ENCODE results near the gene P2RX6.
"Not testable (repeated sequence)": the region's sequence is repeated elsewhere in the genome, so short reads cannot be mapped to it uniquely, and the experiment has no call there.

The P2RX6 gene

DNA sequence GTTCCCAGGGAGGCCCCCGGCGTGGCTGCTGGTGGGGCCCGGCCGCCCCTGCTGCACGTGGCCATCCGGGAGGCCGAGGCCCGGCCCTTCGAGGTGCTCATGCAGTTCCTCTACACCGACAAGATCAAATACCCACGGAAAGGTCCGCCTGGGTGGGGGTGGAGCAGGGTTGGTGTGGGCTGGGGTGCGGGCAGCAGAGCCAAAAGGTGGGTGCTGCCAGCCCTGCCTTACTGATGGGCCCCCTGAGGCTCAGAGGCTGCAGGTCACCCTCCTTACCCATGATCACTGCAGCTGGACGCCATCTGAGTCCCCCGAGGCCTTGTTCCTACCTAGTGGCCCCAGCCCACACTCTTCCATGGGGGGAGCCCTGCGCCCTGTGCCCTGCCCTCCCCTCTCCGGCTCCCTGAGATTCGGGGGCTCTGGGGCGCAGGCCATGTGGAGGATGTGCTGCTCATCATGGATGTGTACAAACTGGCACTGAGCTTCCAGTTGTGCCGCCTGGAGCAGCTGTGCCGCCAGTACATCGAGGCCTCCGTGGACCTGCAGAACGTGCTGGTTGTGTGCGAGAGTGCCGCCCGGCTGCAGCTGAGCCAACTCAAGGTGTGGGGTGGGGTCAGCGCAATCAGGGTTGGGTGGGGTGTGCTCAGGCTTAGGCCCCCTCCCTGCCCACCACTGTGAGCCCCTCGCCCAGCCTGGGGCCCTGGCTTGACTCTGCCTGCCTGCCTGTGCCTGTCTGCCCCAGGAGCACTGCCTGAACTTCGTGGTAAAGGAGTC lies 20.6 kb upstream of the P2RX6 start:
- DNase-seq (ENCODE audit: low read depth): no peak

DNA sequence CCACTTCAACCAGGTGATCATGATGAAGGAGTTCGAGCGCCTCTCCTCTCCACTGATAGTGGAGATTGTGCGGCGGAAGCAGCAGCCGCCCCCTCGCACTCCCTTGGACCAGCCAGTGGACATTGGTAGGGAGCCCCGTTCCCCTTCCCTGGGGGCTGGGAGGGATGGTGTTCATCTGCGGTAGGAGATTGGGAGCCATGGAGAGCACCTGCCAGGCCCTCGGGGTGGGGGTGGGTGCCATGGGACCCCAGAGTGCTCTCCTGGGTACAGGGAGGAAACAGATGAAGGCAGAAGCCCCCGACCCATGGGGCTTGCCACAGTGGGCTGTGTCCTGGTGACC lies 20.1 kb upstream of the P2RX6 start:
- DNase-seq (ENCODE audit: low read depth): no peak

DNA sequence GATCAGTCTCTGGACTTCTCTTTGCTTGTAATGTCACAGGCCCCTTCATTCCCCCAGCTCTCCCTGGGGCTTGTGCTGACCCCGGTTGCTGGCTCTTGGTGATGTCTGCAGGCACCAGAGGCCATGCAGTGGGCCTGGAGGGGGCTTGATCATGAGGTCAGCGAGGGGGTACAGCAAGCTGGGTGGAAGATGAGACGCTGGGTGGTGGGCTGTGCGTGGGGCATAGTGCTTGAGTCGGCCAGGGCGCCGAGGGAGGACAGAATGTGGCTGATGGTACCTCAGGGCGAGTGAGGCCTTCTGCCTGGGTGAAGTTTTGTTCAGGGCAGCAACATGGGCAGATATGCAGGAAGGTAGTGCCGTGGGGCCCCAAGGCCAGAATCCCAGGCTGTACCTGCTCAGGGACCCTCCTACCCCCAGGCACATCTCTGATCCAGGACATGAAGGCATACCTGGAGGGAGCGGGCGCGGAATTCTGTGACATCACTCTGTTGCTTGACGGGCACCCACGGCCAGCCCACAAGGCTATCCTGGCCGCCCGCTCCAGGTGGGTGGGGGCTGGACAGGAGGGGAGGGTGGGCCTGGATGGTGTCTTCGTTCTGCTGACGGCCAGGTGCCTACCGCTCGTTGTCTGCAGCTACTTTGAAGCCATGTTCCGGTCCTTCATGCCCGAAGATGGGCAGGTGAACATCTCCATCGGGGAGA lies 19.5 kb upstream of the P2RX6 start:
- DNase-seq (ENCODE audit: low read depth): no peak

DNA sequence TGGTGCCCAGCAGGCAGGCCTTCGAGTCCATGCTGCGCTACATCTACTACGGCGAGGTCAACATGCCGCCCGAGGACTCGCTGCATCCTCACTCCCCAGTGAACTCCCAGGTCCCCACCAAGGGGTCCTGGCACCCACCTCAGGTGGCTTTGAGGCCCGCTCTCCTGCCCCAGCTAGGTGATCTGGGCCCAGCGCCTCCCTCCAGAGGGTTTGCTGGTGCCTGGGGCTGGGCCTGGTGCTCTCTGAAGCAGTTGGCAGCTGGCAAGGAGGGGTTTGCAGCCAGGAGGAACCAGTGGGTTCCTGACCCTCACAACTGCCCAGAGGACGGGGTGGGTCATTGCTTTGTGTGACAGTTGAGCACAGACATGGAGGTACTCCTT lies 18.9 kb upstream of the P2RX6 start:
- no peak for DNase-seq (ENCODE audit: low read depth)

DNA sequence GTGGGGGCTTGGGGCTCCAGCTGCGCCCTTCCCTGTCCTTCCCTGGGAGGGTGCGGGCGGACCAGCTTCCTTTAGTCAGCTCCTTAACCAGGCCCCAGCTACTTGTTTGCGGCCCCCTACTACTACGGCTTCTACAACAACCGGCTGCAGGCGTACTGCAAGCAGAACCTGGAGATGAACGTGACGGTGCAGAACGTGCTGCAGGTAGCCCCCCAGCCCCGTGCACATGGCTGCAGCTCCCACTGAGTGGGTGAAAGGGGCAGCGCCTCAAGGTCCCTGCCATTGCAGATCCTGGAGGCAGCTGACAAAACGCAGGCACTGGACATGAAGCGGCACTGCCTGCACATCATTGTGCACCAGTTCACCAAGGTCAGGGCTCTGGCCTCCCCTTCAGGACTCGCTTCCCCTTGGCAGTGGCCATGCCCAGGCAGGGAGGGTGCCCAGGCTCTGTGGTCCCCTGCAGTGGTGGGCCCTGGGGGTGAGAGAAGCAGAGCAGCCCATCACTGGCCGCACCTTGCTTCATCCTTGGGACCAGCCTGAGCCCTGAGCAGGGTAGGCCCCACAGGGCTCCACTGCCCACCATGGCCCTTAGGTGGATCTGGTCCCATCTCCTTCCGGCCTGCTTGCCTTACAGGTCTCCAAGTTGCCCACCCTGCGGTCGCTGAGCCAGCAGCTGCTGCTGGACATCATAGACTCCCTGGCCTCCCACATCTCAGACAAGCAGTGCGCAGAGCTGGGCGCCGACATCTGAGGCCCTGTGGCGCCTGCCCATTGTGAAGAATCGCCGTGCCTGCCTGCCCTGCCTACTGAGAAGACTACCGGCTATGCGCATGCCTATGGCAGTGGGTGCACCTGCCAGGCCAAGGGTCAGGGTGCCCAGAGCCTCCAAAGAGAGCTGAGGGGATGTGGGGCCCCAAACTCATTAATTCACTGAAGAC lies 18.1 kb upstream of the P2RX6 start:
- DNase-seq (ENCODE audit: low read depth): no peak

DNA sequence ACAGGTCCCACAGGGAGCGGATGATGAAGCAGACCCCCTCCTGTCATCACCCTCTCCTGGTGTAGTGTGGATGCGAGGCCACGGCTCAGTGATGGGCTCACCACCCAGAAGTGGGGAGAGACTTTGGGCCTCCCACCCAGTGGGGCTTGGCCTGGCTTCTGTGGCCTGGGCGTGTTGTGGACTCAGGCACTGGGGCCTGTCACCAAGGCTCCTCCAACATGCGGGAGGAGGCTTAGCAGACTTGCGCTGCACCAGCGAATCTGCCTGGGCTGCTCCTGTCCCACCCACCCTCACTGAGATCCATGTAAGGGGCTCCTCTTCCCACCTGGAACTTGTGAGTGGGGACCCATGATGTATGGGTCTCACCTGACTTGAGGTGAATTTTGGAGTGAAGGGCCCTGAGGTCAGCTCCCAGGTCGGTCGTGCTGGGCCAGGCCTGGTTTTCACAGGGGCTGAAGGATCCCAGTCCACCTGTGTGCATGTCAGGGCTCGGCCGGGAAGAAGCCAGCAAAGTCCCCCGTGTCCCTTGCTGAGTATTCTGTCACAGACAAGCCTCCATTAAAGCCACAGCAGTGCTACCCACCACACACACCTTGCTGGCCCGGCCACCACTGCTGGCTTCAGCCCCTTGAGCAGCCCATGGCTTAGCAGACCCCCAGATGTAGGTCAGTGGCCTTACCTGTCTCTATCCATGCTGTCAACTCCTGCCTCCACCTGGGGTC lies 17.3 kb upstream of the P2RX6 start:
- no peak for DNase-seq (ENCODE audit: low read depth)

DNA sequence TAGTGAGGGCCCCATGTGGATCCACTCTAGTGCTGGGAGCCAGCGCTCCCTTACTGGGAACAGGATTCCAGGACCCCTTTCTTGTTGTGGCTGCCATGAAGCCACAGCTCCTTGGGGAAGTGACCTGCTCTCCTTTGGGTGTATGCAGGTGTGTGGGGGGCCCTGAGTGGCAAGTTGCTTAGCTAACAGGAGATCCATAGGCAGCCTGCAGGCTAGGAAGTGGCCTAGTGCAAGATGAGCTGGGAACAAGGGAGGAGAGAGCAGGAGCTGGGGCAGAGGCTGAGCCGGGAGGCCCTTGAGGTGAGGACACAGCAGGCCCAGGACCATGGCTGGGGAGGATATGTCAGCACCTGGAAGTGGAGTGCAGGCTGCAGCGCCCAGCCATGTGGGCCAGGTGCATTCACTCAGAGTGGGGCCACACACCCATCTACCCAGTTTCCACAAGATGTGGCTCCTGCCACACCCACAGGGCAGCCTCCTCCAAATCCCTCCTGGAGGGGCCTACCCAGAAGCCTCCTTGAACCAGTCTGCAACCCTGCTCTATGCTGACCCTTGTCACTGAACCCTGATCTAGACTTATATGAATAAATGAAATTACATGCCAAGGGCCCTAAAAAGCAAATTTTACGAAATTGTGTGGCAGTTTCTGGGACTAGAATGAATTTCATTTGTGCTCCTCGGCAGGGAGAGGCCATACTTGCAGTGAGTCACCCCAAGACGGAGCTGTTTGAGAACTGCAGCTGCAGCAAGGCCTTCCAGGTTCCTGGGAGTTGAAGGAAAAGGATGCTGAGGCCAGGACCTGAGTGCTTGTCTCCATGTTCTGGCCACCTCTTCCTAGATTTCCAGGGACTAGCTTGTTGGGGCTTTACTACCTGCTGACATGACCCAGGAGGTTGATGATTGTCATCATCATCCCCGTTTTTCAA lies 16.3 kb upstream of the P2RX6 start:
- no peak for DNase-seq (ENCODE audit: low read depth)

DNA sequence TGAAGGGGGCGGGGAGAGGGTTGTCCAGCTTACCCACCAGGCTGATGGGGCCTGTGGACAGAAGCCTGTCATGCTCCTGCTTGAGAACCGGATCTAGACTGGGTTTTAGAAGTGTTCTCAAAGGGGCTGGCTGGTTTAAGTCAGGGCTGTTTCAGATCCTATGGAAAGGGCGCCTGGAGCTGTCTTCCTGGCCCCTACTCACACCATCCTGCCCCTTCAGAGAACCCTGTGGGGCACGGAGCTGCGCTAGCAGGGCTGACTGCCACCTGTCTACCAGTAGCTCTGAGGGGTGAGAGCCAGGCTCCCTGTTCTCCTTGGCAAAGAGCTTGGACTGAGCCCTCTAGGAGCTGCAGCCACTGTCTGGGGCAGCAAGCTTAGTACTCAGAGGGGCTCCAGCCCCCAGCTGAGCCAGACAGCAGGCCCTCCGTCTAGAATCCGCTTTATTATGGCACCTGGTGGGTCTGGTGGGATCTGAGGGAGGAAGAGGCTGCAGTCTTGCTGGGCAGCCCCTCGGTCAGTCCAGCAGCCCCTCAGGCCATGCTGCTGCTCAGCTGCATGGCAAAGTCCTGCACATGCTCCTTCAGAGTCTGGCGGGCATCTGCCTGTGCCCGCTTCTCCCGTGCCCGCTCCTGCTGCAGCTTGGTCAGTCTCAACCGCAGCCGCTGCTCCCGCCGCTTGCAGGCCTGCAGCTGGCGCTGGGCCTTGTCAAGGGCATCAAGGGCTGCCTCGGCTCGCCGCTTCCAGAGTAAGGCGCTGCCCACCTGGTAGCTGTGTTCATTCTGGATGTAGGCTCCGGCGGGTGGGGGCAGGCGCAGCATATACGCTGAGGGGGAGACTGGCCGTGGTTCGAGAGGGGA lies 15.4 kb upstream of the P2RX6 start:
- DNase-seq (ENCODE audit: low read depth): no peak

DNA sequence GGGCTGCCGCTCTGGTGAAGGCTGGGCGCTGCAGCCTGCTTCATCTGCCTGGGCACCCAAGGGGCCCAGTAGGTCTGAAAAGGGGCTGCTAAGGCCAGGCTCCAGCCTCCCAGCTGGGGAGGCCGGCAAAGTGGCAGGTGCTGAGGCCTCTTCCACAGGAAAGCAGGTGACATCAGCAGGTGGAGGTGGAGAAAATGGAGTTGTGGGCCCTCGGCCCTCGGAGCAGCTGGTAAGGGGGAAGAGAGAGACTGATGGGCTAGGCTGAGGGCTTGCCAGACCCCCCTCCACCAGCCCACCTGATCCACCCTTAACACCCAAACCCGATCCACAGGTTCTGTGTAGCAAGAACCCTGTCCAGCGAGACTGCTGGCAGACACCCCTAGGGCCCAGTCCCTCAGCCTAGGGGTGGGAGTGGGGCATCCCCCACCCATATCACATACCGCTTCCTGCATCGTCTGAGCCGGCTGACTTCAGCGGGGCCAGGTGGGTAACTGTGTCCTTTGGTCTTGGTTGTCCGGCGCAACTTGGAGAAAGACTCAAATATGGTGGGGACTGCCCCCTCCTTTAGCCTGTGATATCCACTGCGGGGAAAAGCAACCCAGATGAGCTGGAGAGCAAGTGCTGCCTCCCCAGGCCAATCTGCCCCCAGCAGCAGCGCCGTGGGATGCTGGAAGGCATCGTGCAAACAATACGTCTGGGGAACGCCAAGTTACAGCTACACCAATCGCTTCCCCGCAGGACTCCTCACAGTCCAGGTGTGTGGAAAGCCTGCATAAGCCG lies 14.6 kb upstream of the P2RX6 start:
- no peak for DNase-seq (ENCODE audit: low read depth)

DNA sequence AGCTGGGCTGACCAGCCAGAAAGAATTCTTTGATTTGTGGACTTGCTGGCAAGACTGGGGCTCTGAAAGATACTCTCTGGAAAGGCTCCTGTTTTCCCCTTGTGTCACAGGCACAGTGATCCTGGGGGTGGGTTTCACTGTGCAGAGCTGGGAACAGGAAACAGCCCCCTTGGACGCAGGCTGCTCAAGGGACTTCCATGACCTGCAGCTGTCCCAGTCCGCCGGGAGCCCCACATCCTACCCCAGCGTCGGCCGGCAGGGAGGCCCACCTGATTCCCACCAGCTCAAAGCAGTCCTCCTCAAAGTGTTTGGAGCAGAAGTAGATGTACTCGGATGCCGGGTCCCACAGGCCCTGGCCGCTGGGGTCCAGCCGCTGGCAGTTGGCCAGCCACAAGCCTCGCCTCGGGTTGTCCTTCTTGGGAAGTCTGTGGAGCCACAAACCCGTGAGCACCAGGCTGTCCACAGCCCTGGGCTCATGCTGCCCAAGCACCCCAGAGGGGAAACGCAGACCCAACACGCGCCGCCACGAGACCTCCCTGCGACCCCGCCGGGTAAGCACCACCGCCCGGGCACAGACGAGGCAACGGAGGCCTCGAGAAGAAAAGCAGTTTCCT lies 13.9 kb upstream of the P2RX6 start:
- DNase-seq (ENCODE audit: low read depth): no peak

DNA sequence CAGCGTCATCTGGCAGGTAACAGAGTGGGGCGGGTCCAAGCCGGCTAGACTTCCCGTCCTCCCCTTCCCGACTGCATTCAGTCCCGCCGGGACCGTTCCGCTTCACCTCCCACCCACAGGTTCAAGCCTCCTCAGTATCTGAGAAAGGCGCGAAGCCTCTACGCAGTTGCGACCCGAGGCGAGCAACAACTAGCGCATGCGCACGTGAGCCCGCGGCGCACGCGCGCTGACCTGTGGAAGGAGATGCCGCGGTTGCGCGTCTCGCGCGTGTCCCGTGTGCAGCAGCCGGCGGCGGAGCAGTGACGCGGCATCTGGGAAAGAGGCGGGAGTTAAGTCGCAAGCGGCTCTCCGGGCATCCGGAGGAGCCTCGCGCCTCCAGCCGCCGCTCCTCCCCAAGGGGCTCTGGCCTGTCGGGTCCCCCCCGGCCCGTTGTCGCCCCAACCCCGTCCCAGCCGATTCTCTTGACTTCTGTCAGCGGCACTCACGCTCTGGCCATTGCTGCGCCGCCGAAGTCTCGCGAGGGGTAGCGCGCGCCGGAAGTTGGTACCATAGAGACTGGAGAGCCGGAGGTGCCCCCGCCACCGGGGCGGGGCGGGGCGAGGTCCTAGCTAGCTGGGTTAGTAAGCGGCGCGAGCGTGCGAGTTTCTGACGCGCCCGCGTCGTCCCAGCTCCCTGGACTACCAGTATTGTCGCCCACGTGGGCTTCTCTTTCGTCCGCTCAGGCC lies 13.2 kb upstream of the P2RX6 start, which contains the start of gene THAP7:
TSS of gene THAP7 (minus strand) at position 518 of the 725 bp plus-strand sequence. CDS start at position 311, 207 bp downstream.
- peak; percentile 94 for DNase-seq (ENCODE audit: low read depth)

DNA sequence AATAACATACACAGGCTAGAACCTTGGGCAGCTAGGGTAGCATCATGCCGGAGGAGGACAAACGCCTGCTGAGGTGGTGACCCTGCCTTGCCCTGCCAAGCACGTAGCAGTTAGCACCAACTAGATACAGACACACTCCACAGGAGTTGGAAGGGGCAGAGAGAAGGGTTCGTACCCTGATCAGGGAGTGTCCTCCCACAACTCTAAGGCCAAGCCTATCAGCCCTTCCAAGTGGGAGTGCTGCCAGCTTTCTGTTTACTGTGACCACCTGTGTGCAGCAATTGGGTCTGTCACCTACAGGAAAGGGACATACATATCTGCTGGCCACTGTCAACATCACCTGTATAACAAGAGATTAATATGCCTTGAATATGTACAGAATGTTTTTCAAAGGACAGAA lies 11.2 kb upstream of the P2RX6 start:
- DNase-seq (ENCODE audit: low read depth): no peak

DNA sequence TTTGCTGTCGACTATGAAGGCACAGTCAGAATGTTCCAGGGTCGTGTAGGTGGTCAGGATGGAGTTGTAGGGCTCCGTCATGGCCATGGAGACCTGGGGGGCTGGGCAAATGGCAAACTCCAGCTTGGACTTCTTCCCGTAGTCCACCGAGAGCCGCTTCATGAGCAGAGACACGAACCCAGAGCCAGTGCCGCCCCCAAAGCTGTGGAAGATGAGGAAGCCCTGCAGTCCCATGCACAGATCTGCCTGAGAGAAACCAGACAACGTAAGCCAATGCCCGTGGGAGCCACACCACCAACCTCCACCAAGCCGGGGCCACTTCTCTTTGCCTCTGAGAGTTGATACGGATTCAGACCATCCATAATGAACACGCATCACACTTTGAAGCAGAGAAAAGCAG lies 5.8 kb upstream of the P2RX6 start:
- not testable (repeated sequence) for DNase-seq (ENCODE audit: low read depth)

DNA sequence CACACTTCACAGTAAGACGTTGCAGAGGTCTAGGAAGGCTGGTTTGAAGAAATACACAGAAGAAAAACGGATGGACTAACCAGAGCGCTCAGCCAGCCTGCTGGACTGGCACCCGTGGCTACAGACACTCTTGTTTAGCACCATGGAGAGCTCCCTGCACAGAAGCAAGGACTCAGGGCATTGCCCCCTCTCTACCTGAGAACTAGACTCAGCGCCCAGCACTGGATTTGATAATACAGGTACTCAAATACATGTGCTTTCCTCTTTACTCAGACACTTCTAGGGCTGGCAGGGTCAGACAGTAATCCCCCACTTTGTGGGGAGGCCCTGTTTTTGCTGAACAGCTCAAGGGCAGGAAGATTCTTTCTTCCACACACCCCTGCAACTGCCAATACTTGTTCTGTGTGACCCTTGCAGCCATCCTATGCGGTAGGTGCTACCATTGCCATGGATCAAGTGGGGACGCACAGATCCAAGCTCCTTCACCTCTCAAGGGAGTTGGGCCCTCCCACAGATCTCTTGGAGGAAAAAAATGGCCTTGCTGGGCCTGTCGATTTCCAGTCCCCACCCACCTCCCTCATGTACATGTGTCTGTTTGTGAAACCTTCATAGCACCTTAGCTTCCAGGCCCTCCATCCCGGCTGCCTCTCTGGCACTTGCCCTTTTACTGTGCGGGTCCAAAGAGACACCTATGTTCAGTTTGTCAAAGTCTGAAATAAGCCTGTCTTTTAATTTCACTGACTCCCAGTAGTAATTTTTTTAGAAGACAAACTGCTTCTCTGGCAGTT lies 5.1 kb upstream of the P2RX6 start:
- no peak for DNase-seq (ENCODE audit: low read depth)

DNA sequence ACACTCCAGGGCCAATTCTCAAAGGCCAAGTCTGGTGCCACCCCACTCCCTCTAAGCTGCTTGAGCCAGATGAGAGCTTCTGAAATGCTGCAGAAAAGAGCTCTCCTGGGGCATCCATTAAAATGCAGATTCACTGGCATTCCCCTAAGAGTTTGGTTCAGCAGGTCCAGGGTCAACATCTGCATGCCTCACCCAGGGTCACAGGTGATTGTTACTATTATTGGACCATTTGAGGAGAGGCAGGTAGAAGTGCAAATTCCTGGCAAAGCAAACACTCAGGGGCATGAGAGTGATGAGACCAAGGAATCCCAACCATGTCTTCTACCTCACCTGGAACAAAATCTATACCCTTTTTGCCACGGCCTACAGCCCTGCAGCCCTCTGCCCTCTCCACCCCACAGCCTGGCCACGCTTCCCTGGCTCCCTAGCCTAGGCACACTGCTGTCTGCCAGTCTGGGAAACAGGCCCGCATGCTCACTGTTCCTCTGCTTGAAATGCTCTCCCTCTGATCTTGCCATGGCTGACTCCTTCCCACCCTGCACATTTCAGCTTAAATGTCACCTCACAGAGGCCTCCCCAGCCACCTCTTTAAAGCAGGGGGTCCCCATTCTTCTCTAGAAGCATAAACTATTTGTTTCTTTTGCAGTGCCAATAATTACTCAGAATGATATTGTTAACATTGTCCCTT lies 4.4 kb upstream of the P2RX6 start:
- DNase-seq (ENCODE audit: low read depth): no peak

Data from T-helper 22 cell (primary cell).